ENCODE data around the gene LRBA.
A peak's percentile ranks its signal among the peaks of the same experiment; 100 is the strongest.

The LRBA gene

GRCh38 chr4:150308824-150309472 lies 706.1 kb downstream of the LRBA start:
- no peak for DNase-seq

- DNase-seq, result no peak
Observed at GRCh38 chr4:150306719-150307118, 708.4 kb downstream of the LRBA start.

GRCh38 chr4:150305995-150306394 lies 709.1 kb downstream of the LRBA start:
- DNase-seq, result no peak

GRCh38 chr4:150302553-150302952 lies 712.5 kb downstream of the LRBA start:
- peak; percentile 32 to 37 for DNase-seq

GRCh38 chr4:150299816-150300215 lies 715.3 kb downstream of the LRBA start:
- no peak for DNase-seq

GRCh38 chr4:150297861-150298474 lies 717.1 kb downstream of the LRBA start:
- peak; percentile 7 to 24 for DNase-seq

- no peak for DNase-seq
Observed at GRCh38 chr4:150289881-150290280, 725.2 kb downstream of the LRBA start.

- DNase-seq, result no peak
Observed at GRCh38 chr4:150289198-150289597, 725.9 kb downstream of the LRBA start.

GRCh38 chr4:150286656-150287055 lies 728.4 kb downstream of the LRBA start:
- DNase-seq, result no peak

GRCh38 chr4:150283689-150284088 lies 731.4 kb downstream of the LRBA start:
- no peak for DNase-seq

GRCh38 chr4:150280975-150281374 lies 734.1 kb downstream of the LRBA start:
- no peak for DNase-seq

GRCh38 chr4:150280081-150280895 lies 734.8 kb downstream of the LRBA start:
- DNase-seq, result no peak

- DNase-seq, result no peak
Observed at GRCh38 chr4:150278206-150278605, 736.9 kb downstream of the LRBA start.

- DNase-seq, result no peak
Observed at GRCh38 chr4:150268444-150268843, 746.6 kb downstream of the LRBA start.

GRCh38 chr4:150265806-150266205 lies 749.3 kb downstream of the LRBA start:
- no peak for DNase-seq

- DNase-seq, result no peak
Observed at GRCh38 chr4:150264595-150265161, 750.4 kb downstream of the LRBA start.

GRCh38 chr4:150262611-150263010 lies 752.5 kb downstream of the LRBA start:
- no peak for DNase-seq

GRCh38 chr4:150261571-150261970 lies 753.5 kb downstream of the LRBA start:
- DNase-seq, result no peak

- no peak for DNase-seq
Observed at GRCh38 chr4:150259861-150260567, 755.1 kb downstream of the LRBA start.

- no peak for DNase-seq
Observed at GRCh38 chr4:150258569-150258968, 756.5 kb downstream of the LRBA start.

- no peak for DNase-seq
Observed at GRCh38 chr4:150256841-150257730, 758.0 kb downstream of the LRBA start.

- DNase-seq, result no peak
Observed at GRCh38 chr4:150256225-150256620, 758.9 kb downstream of the LRBA start.

Data from activated CD4-positive, alpha-beta T cell treated with anti-CD3 and anti-CD28 coated beads for 4 hours (primary cell).